ENCODE results near the gene DAGLA. TPM values are rescaled to one million over a fixed set of nuclear protein-coding genes. Genes with fewer than 3 reads are reported as not detected.

DAGLA gene
- total RNA-seq, 1 donor from 2014 or later = 5.1 TPM

GRCh38 chr11:61725781-61726231, 45.6 kb downstream of the DAGLA start:
- H3K27me3 Mint-ChIP-seq (ENCODE audit: unreplicated experiment) = no peaks in the 10 kb centered on the region
- no peaks in the 10 kb centered on the region for H3K9me3 Mint-ChIP-seq (ENCODE audit: unreplicated experiment)
- H3K4me1 Mint-ChIP-seq (ENCODE audit: unreplicated experiment) = peaks cover 5% of the 10 kb centered on the region
- DNase-seq (ENCODE audit: extremely low spot score, unreplicated experiment) = no peak
- no peak overlapping the region for H3K4me3 Mint-ChIP-seq (ENCODE audit: unreplicated experiment)
- peaks cover 9% of the 10 kb centered on the region for H3K36me3 Mint-ChIP-seq (ENCODE audit: unreplicated experiment)
- H3K27ac Mint-ChIP-seq (ENCODE audit: unreplicated experiment) = no peak overlapping the region
- no peak for TF ChIP-seq CTCF (IDR thresholded peaks at IDR 0.05)

- peaks cover 10% of the 10 kb centered on the region for H3K4me1 Mint-ChIP-seq (ENCODE audit: unreplicated experiment)
- no peak overlapping the region for H3K27ac Mint-ChIP-seq (ENCODE audit: unreplicated experiment)
- TF ChIP-seq CTCF (IDR thresholded peaks at IDR 0.05) = no peak
- no peak for DNase-seq (ENCODE audit: extremely low spot score, unreplicated experiment)
- no peaks in the 10 kb centered on the region for H3K27me3 Mint-ChIP-seq (ENCODE audit: unreplicated experiment)
- H3K36me3 Mint-ChIP-seq (ENCODE audit: unreplicated experiment) = peaks cover 9% of the 10 kb centered on the region
- H3K4me3 Mint-ChIP-seq (ENCODE audit: unreplicated experiment) = no peak overlapping the region
- H3K9me3 Mint-ChIP-seq (ENCODE audit: unreplicated experiment) = no peaks in the 10 kb centered on the region
Observed at GRCh38 chr11:61726775-61727174, 46.6 kb downstream of the DAGLA start.

GRCh38 chr11:61727401-61727811, 47.2 kb downstream of the DAGLA start:
- Mint-ChIP-seq H3K36me3 (ENCODE audit: unreplicated experiment) (peaks cover 9% of the 10 kb centered on the region), H3K9me3 (ENCODE audit: unreplicated experiment) (no peaks in the 10 kb centered on the region), H3K27me3 (ENCODE audit: unreplicated experiment) (no peaks in the 10 kb centered on the region), H3K4me3 (ENCODE audit: unreplicated experiment) (no peak overlapping the region), H3K4me1 (ENCODE audit: unreplicated experiment) (peaks cover 16% of the 10 kb centered on the region), H3K27ac (ENCODE audit: unreplicated experiment) (no peak overlapping the region)
- no peak for TF ChIP-seq CTCF (IDR thresholded peaks at IDR 0.05)
- no peak for DNase-seq (ENCODE audit: extremely low spot score, unreplicated experiment)

GRCh38 chr11:61728066-61728939, 48.1 kb downstream of the DAGLA start:
- H3K4me3 Mint-ChIP-seq (ENCODE audit: unreplicated experiment) = no peak overlapping the region
- TF ChIP-seq CTCF (IDR thresholded peaks at IDR 0.05) = no peak

GRCh38 chr11:61728940-61729219, 48.7 kb downstream of the DAGLA start:
- no peak overlapping the region for H3K27ac Mint-ChIP-seq (ENCODE audit: unreplicated experiment)
- no peak overlapping the region for H3K4me3 Mint-ChIP-seq (ENCODE audit: unreplicated experiment)
- H3K27me3 Mint-ChIP-seq (ENCODE audit: unreplicated experiment) = no peaks in the 10 kb centered on the region
- peaks cover 9% of the 10 kb centered on the region for H3K36me3 Mint-ChIP-seq (ENCODE audit: unreplicated experiment)
- H3K9me3 Mint-ChIP-seq (ENCODE audit: unreplicated experiment) = no peaks in the 10 kb centered on the region
- DNase-seq (ENCODE audit: extremely low spot score, unreplicated experiment) = no peak
- TF ChIP-seq CTCF (IDR thresholded peaks at IDR 0.05) = no peak
- H3K4me1 Mint-ChIP-seq (ENCODE audit: unreplicated experiment) = peaks cover 21% of the 10 kb centered on the region

More at GRCh38 chr11:61728066-61728939, 48.1 kb downstream of the DAGLA start:
- peaks cover 9% of the 10 kb centered on the region for H3K36me3 Mint-ChIP-seq (ENCODE audit: unreplicated experiment)
- DNase-seq (ENCODE audit: extremely low spot score, unreplicated experiment) = no peak
- no peaks in the 10 kb centered on the region for H3K9me3 Mint-ChIP-seq (ENCODE audit: unreplicated experiment)
- peaks cover 20% of the 10 kb centered on the region for H3K4me1 Mint-ChIP-seq (ENCODE audit: unreplicated experiment)
- H3K27me3 Mint-ChIP-seq (ENCODE audit: unreplicated experiment) = no peaks in the 10 kb centered on the region
- no peak overlapping the region for H3K27ac Mint-ChIP-seq (ENCODE audit: unreplicated experiment)
